Amniotic stem cell (primary cell): Measurements from ENCODE around the gene FOXP3.
"Not testable (repeated sequence)": the region's sequence is repeated elsewhere in the genome, so short reads cannot be mapped to it uniquely, and the experiment has no call there.

Experiments used
- DNase-seq: peaks from one replicate; lab custom pipeline; 2025; lab: John Stamatoyannopoulos, UW

The FOXP3 gene

GRCh38 chrX:49264460-49264859, at the start of gene FOXP3:
FOXP3 (minus strand) TSS chrX:49264710; CDS start chrX:49258505, 6,205 bp downstream.
- DNase-seq: no peak

- DNase-seq: no peak
These were observed 47.7 kb upstream of the FOXP3 start for GRCh38 chrX:49312176-49312575.

- no peak for DNase-seq
These were observed 45.9 kb upstream of the FOXP3 start for GRCh38 chrX:49310371-49310770.

GRCh38 chrX:49309401-49309981, 45.0 kb upstream of the FOXP3 start:
- no peak for DNase-seq

GRCh38 chrX:49308604-49309269, 44.2 kb upstream of the FOXP3 start:
- DNase-seq: no peak

- not testable (repeated sequence) for DNase-seq
These were observed 43.3 kb upstream of the FOXP3 start for GRCh38 chrX:49307775-49308174.

GRCh38 chrX:49303346-49303745, 38.8 kb upstream of the FOXP3 start, which contains the start of gene GAGE10:
GAGE10 (plus strand) TSS chrX:49303646; CDS start chrX:49304860, 1,214 bp downstream.
- DNase-seq: no peak

GRCh38 chrX:49300703-49301102, 36.2 kb upstream of the FOXP3 start:
- no peak for DNase-seq

- DNase-seq: not testable (repeated sequence)
These were observed 34.8 kb upstream of the FOXP3 start for GRCh38 chrX:49299293-49299692.

GRCh38 chrX:49292400-49293362, 28.2 kb upstream of the FOXP3 start:
- DNase-seq: no peak

GRCh38 chrX:49291615-49292337, 27.3 kb upstream of the FOXP3 start:
- DNase-seq: no peak

GRCh38 chrX:49290215-49290614, 25.7 kb upstream of the FOXP3 start:
- no peak for DNase-seq

- no peak for DNase-seq
These were observed 23.2 kb upstream of the FOXP3 start for GRCh38 chrX:49287665-49288064.

- no peak for DNase-seq
These were observed 22.1 kb upstream of the FOXP3 start for GRCh38 chrX:49286581-49286980.

GRCh38 chrX:49286136-49286535, 21.6 kb upstream of the FOXP3 start:
- DNase-seq: no peak

- DNase-seq: no peak
These were observed 19.7 kb upstream of the FOXP3 start for GRCh38 chrX:49284212-49284611.

GRCh38 chrX:49282647-49283011, 18.1 kb upstream of the FOXP3 start:
- no peak for DNase-seq

- DNase-seq: no peak
These were observed 13.6 kb upstream of the FOXP3 start for GRCh38 chrX:49278081-49278480.

- no peak for DNase-seq
These were observed 13.0 kb upstream of the FOXP3 start for GRCh38 chrX:49277535-49277830.

GRCh38 chrX:49276671-49277534, 12.4 kb upstream of the FOXP3 start:
- no peak for DNase-seq

GRCh38 chrX:49276207-49276606, 11.7 kb upstream of the FOXP3 start:
- DNase-seq: no peak
